A549 treated with ZK216348 at 1 μM for 4 hours (cell line): ENCODE data around the gene ZG16B. TPM values are rescaled to one million over a fixed set of nuclear protein-coding genes. Genes with fewer than 3 reads are reported as not detected.

Source experiments
- total RNA-seq: library from RNA; stranded (reverse); fragments of 200-300 nt; extraction: Qiagen RNA extraction; gene quantifications from 5 replicates; pipeline ENCODE4 v1.2.3, GENCODE V29; 2022; ENCODE audit warnings: low read depth

ZG16B gene, protein sequence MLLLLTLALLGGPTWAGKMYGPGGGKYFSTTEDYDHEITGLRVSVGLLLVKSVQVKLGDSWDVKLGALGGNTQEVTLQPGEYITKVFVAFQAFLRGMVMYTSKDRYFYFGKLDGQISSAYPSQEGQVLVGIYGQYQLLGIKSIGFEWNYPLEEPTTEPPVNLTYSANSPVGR
- 0.54 to 1.1 TPM (median 1.0 TPM) in 5 replicates for total RNA-seq

DNA sequence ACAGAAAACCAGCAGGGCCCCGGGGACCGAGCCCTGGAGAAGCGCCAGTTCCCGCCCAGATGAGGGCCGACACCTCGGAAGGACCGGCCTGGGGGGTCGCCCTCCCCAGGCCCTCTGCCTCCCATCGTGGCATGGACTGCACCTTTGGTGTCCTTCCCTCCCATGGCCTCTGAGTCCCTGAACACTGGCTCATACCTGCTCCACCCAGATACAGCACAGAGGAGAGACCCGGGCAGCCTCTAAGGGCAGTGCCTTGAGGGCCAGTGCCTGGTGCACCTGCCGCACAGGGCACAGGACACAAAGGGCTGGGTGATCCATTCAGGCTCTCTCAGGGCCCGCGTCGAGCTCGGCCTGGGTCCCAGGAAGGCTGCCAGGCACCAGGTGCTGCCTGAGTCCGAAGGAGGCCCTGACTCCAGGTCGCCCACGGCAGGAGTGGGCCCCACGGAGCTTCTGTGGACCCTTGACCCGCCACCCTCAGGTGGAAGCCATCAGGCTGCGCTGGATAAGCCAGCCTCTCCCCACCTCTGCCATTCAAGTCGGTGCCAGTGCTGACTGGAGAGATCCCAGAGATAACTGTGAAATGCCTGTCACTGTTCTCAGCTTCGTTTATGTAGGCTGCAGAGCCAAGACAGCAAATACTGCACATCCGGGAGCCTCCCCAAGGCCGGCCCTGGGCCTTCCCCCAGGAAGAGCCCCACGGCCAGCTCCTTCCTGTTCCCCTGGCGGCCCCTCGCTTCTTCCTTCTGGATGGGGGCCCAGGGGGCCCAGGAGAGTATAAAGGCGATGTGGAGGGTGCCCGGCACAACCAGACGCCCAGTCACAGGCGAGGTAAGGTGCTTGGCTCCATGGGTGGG is at the start of gene ZG16B:
Gene ZG16B, plus strand, starts transcription at position 803 of the 854 bp plus-strand sequence. CDS start 139 bp downstream, outside the sequence.

DNA sequence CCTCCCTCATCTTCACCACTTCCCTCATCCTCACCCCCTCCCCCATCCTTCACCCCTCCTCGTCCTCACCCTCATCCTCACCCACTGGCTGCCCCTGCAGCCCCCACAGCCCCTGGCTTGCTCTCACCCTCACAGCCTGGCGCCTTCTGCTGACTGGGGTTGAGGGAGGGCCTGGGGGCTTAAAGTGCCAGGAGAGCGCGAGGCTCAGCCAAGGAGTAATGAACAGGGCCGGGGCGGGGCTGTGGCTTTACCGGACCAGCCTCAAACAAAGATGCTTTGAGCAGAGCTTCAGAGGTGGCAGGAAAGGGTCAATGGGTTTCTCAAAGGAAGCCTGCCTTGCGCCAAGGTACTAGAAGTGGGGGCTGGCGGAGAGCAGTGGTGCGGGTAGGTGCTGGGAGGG is 42.7 kb upstream of the ZG16B start, which contains the start of gene PRSS33:
Gene PRSS33, minus strand, starts transcription at position 155 of the 400 bp plus-strand sequence. CDS start 1,013 bp downstream, outside the sequence.

DNA sequence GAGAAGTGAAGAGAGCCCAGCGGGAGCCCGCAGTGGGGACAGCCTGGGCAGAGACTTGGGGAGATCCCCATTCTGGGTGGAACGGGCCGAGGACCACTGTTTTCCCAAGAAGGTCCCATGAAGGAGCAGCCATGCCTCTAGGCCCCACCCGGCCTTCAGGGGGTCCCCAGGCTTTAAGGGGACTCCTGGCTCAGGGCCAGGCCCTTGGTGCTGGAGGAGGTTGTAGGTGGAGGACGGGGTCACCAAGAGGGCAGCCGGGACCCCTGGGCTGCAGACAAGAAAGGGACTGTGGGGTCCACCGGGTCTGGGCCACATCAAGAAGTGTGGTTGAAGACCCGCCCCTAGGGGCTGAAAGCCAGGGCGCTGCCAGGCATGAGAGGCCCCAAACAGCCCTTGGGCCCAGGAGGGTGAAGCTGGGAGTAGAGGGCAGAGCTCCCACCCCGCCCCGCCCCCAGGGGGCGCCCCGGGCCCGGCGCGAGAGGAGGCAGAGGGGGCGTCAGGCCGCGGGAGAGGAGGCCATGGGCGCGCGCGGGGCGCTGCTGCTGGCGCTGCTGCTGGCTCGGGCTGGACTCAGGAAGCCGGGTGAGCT is 13.3 kb upstream of the ZG16B start, which contains the start of gene PRSS21:
Gene PRSS21, plus strand, starts transcription at position 487 of the 589 bp plus-strand sequence. Its CDS starts 32 bp downstream, at position 519.

DNA sequence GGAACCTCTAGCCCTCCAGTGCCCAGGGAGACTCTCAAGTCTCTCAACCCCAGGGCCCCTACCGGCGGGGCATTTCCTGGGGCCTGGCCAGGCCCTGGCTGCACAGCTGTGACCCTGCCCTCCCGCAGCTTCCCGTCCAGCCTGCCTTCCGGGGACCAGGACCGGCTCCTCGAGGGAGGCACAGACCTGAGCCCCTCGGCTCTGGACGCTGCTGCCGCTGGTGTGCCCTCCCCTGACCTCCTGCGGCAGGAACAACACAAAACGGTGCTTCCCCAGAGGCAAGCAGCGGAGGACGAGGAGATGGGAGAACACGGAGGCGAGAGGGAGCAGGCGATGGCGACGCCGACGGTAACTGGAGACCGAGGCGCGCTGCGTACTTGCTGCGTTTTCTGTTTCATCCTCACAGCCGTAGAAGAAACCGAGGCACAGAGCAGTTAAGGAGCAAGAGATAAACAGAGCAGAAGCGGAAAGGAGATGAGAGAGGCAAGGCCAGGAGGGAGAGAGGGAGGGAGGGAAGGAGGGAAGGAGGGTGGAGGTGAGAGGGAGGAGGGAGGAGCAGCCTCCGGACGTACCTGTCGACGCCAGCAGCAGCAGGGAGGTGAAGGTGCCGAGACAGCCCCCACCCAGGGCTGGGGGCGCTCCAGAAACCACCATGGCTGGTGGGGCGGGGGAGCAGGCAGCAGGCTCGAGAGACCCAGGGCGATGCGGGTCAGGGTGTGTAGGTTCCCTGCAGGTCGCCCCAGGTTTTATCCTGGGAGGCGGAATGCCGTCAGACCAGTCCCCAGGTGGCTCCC is 27.5 kb downstream of the ZG16B start, which contains the start of gene PRSS22:
Gene PRSS22, minus strand, starts transcription at position 720 of the 794 bp plus-strand sequence. Its CDS starts 66 bp downstream, at position 654.

Other genes with a start within 250 kb of the ZG16B start
- 31.5 to 44.6 TPM (median 42.6 TPM) in 5 replicates for gene KCTD5, start 147.8 kb upstream of the ZG16B start, total RNA-seq
- gene PRSS27, start 110.1 kb upstream of the ZG16B start, total RNA-seq = 1.0 to 2.2 TPM (median 1.8 TPM) in 5 replicates
- gene SRRM2, start 77.7 kb upstream of the ZG16B start, total RNA-seq = 263 to 471 TPM (median 435 TPM) in 5 replicates
- 390 to 513 TPM (median 475 TPM) in 5 replicates for gene ELOB, start 53.0 kb upstream of the ZG16B start, total RNA-seq
- gene PRSS33, start 42.7 kb upstream of the ZG16B start, total RNA-seq = not detected in 5 replicates
- gene PRSS41, start 31.8 kb upstream of the ZG16B start, total RNA-seq = not detected in 5 replicates
- gene PRSS21, start 13.1 kb upstream of the ZG16B start, total RNA-seq = not detected in 5 replicates
- gene PRSS22, start 27.9 kb downstream of the ZG16B start, total RNA-seq = 1.0 to 2.5 TPM (median 1.6 TPM) in 5 replicates
- 34.4 to 57.2 TPM (median 48.8 TPM) in 5 replicates for gene FLYWCH2, start 52.9 kb downstream of the ZG16B start, total RNA-seq
- gene FLYWCH1, start 81.6 kb downstream of the ZG16B start, total RNA-seq = 15.9 to 31.8 TPM (median 26.8 TPM) in 5 replicates
- 0.85 to 3.2 TPM (median 2.4 TPM) in 5 replicates for gene KREMEN2, start 134.0 kb downstream of the ZG16B start, total RNA-seq
- gene PAQR4, start 139.0 kb downstream of the ZG16B start, total RNA-seq = 25.4 to 46.5 TPM (median 45.2 TPM) in 5 replicates
- 44.4 to 98.5 TPM (median 91.4 TPM) in 5 replicates for gene PKMYT1, start 150.1 kb downstream of the ZG16B start, total RNA-seq
- 0.21 to 0.48 TPM (median 0.38 TPM) in 5 replicates for gene CLDN9, start 182.6 kb downstream of the ZG16B start, total RNA-seq
- gene CLDN6, start 187.9 kb downstream of the ZG16B start, total RNA-seq = 0.20 to 0.56 TPM (median 0.41 TPM) in 4 of 5 replicates, not detected in the other
- 357 to 594 TPM (median 560 TPM) in 5 replicates for gene TNFRSF12A, start 190.1 kb downstream of the ZG16B start, total RNA-seq
- gene HCFC1R1, start 193.6 kb downstream of the ZG16B start, total RNA-seq = 176 to 257 TPM (median 227 TPM) in 5 replicates
- 16.8 to 38.9 TPM (median 34.3 TPM) in 5 replicates for gene THOC6, start 193.7 kb downstream of the ZG16B start, total RNA-seq
- not detected in 5 replicates for gene BICDL2, start 206.6 kb downstream of the ZG16B start, total RNA-seq
- gene MMP25, start 216.3 kb downstream of the ZG16B start, total RNA-seq = 0.79 to 0.99 TPM (median 0.86 TPM) in 5 replicates
- 17.7 to 35.2 TPM (median 24.4 TPM) in 5 replicates for gene IL32, start 235.3 kb downstream of the ZG16B start, total RNA-seq